ENCODE data around the gene TMUB2. TPM values are rescaled to one million over a fixed set of nuclear protein-coding genes. Genes with fewer than 3 reads are reported as not detected.
"Not testable (repeated sequence)": the region's sequence is repeated elsewhere in the genome, so short reads cannot be mapped to it uniquely, and the experiment has no call there.

The TMUB2 gene
- 27.1 and 34.5 TPM in 2 replicates for total RNA-seq (2014; rRNA removed; shearing (Covaris generic))

GRCh38 chr17:44186307-44187130, at the start of gene TMUB2:
Gene TMUB2 (plus strand): TSS chr17:44186972. CDS start chr17:44187709, 737 bp downstream.
- in situ Hi-C loops (cut with HindIII; ENCODE audit: low sequenced_read_pairs): no loop called here

GRCh38 chr17:44137891-44138709, 48.7 kb upstream of the TMUB2 start:
- in situ Hi-C loops (cut with HindIII; ENCODE audit: low sequenced_read_pairs): no loop called here

More at GRCh38 chr17:44186307-44187130, at the start of gene TMUB2:
- peak; percentile 100 for DNase-seq (ENCODE audit: low spot score)

DNA sequence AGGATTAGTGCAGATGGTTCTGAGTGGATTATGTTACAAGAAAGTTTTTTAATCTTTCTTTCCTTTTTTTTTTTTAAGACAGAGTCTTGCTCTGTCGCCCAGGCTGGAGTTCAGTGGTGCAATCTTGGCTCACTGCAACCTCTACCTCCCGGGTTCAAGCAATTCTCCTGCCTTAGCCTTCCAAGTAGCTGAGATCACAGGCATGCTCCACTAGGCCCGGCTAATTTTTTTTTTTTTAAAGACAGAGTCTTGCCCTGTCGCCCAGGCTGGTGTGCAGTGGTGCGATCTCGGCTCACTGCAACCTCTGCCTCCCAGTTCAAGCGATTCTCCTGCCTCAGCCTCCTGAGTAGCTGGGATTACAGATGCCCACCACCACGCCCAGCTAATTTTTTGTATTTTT, 42.9 kb upstream of the TMUB2 start:
- in situ Hi-C loops (cut with HindIII; ENCODE audit: low sequenced_read_pairs); DNase-seq (ENCODE audit: low spot score): not testable (repeated sequence)

More at GRCh38 chr17:44137891-44138709, 48.7 kb upstream of the TMUB2 start:
- no peak for DNase-seq (ENCODE audit: low spot score)

DNA sequence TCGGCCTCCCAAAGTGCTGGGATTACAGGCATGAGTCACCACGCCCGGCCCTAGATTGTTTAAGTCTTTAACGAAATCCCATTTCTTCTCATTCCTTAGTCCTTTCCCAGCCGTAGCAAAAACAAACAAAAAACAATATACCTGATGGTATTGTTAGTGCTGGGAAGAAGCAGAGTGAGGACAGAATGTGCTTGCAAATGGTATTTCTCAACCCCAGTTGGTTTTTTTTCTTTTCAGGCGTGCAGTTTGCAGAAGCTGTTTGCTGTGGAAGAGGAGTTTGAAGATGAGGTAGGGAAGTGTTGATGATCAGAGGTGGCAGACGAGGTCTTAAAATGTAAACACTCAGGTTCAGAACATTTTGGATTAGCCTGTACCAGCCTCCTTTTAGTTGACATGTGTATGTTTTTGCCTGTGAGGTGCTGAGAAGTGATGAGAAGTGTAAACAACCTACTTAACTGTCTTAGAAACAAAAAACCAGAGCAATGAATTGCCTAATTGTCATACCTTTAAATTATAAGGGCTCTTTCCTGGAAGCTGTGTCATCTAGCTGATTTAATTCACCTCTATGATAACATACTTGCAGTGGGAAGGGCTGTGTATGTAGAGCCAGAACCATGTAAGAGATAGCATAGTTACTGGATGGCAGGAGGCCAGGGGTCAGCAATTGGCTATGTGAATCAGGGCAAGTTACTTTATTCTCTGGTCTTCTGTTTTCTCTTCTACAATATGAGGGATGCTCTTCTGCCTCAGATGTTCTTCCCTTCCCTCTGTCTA, 41.6 kb upstream of the TMUB2 start:
- in situ Hi-C loops (cut with HindIII; ENCODE audit: low sequenced_read_pairs): no loop called here
- no peak for DNase-seq (ENCODE audit: low spot score)

GRCh38 chr17:44146375-44147346, 40.1 kb upstream of the TMUB2 start:
- no peak for DNase-seq (ENCODE audit: low spot score)
- in situ Hi-C loops (cut with HindIII; ENCODE audit: low sequenced_read_pairs): no loop called here

DNA sequence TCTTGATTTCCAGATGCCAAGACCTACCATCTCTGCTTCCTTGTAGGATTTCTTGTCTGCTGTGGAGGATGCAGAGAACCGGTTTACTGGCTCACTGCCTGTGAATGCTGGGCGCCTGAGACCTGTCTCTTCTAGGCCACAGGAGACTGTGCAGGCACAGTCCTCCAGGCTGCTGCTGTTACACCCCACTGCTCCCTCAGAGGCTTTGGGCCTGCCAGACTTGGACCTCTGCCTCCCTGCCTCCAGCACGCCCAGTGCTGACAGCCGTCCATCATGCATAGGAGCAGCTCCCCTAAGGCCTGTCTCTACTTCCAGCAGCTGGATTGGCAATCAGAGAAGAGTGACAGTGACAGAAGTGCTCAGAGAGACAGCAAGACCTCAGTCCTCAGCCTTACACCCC, 39.0 kb upstream of the TMUB2 start:
- in situ Hi-C loops (cut with HindIII; ENCODE audit: low sequenced_read_pairs): no loop called here
- no peak for DNase-seq (ENCODE audit: low spot score)

DNA sequence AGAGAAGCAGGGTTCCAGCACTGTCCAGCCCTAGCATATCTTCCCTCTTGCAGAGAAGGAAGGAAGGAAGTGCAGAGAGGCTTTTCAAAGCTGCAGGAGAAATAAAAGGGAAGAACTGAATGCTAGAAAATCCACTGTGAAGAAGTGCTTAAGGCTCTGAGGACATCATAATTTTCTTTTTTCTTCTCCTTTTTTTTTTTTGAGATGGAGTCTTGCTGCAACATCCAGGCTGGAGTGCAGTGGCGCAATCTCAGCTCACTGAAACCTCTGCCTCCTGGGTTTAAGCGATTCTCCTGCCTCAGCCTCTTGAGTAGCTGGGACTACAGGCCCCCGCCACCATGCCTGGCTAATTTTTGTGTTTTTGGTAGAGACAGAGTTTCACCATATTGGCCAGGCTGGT, 37.7 kb upstream of the TMUB2 start:
- in situ Hi-C loops (cut with HindIII; ENCODE audit: low sequenced_read_pairs); DNase-seq (ENCODE audit: low spot score): not testable (repeated sequence)

DNA sequence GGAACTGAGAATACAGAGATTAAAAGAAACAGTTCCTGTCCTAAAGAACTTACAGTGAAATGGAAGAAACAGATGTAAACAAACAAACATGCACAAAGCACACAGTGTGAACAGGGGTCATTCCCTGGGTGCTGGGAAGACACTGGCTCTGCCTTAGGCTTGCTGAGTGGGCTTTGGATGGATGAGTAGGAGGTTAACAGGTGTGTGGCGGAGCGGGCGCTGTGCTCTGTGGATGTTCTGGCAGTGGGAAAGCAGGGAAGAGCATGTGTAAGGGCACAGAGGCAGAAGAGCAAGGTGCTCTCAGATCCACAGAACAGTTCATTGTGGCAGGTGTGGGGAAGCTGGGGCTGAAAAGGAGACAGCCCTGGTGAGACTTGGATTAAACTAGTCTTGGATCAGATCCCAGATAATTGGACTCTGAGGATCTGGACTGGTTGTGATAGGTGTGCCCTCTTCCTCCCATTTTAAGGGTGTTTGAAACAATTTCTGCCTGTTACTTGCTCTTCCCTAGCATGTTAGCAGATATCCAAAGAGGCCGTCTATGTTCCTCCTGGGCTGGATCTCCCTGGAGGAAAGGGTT, 36.9 kb upstream of the TMUB2 start:
- in situ Hi-C loops (cut with HindIII; ENCODE audit: low sequenced_read_pairs): no loop called here
- DNase-seq (ENCODE audit: low spot score): no peak

DNA sequence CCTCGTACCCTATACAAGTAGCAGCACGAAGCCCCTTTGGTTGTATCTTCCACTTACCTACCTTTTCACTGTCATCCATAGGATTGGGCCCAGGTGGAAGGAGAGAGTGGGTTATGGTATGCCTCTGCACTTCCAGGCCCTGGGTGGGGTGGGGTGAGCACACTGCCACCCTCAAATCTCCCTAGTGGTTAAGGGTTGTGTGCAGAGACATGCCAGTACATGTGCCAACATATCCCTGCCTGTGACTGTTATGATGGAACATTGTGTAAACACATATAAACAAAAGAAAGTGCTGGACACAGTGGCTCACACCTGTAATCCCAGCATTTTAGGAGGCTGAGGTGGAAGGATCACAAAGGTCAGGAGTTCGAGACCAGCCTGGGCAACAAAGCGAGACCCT, 33.9 kb upstream of the TMUB2 start:
- in situ Hi-C loops (cut with HindIII; ENCODE audit: low sequenced_read_pairs): no loop called here
- DNase-seq (ENCODE audit: low spot score): no peak

DNA sequence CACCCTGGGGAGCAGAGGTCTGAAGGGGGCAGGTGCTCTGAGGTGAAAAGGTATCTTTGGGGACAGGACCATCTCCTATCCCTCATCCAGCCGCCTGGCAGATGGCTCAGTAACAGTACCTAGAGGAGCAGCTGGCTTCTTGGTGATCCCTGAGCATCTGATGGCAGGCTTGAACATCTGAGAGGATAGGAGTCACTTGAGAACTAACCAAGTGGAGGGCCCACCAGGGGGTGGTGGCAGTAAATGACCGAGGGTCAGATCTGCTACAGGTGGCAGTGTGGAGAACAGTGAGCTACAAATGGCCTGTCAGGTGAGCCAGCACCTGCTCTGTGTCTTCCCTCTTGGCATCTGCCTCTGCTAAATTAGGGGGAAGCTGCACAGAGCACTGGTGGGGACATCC, 31.3 kb upstream of the TMUB2 start:
- in situ Hi-C loops (cut with HindIII; ENCODE audit: low sequenced_read_pairs): no loop called here
- no peak for DNase-seq (ENCODE audit: low spot score)

DNA sequence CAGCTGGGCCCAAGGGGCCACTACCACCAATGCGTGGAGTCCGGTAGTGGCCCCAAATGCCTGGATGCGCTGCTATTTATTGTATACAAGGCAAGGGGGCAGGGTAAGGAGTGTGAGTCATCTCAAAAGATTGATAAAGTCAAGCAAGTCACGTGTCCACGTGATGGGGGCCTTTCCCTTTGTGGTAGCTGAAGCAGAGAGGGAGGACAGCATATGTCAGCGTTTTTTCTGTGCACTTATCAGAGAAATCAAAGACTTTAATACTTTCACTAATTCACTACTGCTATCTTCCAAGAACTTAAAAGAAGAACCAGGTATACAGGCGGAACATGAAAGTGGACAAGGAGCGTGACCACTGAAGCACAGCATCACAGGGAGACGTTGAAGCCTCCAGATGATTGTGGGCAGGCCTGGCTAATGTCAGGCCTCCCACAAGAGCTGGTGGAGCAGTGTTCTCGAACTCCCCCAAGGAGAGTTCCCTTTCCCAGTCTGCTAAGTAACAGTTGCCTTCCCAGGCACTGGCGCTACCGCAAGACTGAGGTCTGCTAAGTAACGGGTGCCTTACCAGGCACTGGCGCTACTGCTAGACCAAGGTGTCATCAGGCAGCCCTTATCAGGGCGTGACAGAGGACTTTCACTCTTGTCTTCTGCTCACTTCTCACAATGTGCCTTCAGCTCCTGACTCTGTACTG, 27.1 kb upstream of the TMUB2 start:
- in situ Hi-C loops (cut with HindIII; ENCODE audit: low sequenced_read_pairs): no loop called here

DNA sequence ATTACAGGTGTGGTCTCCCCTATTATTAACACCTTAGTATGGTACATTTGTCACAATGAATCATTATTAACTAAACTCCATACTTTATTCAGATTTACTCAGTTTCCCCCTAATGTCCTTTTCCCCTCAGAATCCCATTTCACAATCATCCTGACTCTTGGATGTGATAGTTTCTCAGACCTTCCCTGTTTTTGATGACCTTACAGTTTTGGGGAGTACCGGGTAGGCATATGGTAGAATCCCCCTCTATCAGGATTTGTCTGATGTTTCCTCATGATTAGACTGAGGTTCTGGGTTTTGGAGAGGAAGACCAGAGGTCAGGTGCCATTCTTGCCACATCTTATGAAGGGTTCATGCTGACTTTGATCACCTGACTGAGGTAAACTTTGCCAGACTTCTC, 22.3 kb upstream of the TMUB2 start:
- in situ Hi-C loops (cut with HindIII; ENCODE audit: low sequenced_read_pairs): no loop called here
- DNase-seq (ENCODE audit: low spot score): no peak

More for the DNA sequence above, 27.1 kb upstream of the TMUB2 start:
- no peak for DNase-seq (ENCODE audit: low spot score)

GRCh38 chr17:44167181-44167861, 19.5 kb upstream of the TMUB2 start:
- in situ Hi-C loops (cut with HindIII; ENCODE audit: low sequenced_read_pairs): no loop called here
- DNase-seq (ENCODE audit: low spot score): no peak

DNA sequence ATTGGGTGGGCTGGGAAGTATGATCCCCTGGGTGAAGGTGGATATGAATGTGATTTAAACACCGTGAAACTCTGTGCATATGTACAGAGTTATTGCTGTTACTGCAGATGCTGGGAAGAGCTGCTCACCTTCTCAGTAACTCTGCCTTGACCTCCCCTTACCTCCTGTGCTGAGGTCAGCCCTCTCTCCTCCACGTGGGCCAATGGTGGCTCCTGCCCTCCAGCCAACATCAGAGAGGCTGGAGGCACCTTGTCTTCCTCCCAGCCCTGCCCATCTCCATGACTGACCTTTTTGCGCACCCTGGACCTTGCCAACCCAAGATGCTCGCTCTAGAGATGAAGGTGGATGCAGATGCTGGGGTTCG, 16.7 kb upstream of the TMUB2 start:
- in situ Hi-C loops (cut with HindIII; ENCODE audit: low sequenced_read_pairs): no loop called here

DNA sequence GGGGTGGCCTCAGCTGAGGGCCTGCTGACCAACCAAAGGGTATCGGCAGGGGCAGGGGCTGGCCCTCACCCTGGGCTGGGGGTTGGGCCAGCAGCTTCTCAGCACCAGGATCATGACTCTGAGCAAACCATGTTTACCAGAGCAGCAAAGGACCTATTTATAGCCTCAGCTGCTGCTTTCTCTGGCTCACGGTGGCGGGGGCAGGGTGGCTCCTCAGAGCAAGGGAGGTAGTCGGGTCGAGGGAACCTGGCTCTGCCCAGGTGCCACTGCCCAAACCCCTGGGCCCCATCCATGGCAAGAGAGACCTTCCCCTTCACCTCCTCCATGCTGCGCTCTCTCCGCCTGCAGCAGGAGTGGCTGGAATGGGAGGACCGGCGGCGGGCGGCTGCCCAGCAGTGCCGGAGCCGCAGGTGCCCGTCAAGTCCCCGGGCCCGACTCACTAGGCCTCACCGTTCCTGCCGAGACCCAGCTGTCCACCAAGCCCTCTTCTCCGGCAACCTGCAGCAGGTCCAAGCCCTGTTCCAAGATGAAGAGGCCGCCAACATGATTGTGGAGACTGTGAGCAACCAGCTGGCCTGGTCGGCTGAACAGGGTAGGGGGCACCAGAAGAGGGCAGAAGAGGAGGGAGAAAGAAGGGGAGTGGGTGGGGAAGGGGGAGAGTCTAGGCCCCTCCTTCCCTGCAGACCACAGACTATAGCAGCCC, 16.1 kb upstream of the TMUB2 start, which contains the start of gene ASB16:
TSS of gene ASB16 (plus strand) at position 206 of the 703 bp plus-strand sequence. CDS start at position 292, 86 bp downstream.
- DNase-seq (ENCODE audit: low spot score): peak; percentile 89
- in situ Hi-C loops (cut with HindIII; ENCODE audit: low sequenced_read_pairs): no loop called here

More for the DNA sequence above, 16.7 kb upstream of the TMUB2 start:
- no peak for DNase-seq (ENCODE audit: low spot score)

GRCh38 chr17:44171931-44172455, 14.8 kb upstream of the TMUB2 start:
- DNase-seq (ENCODE audit: low spot score): no peak
- in situ Hi-C loops (cut with HindIII; ENCODE audit: low sequenced_read_pairs): no loop called here
